H1 (cell line): ENCODE results near the gene COMMD6. TPM values are rescaled to one million over a fixed set of nuclear protein-coding genes. Genes with fewer than 3 reads are reported as not detected.

Experiments used
- CTCF ChIA-PET: fragments of 300-600 bp; sonication (Branson Sonifier 250); formaldehyde crosslinking; loops from one replicate; lab custom pipeline; 2021; ENCODE audit not compliant: partially characterized antibody; lab: Charles Lee
- POLR2A ChIA-PET: fragments of 300-600 bp; sonication (Branson Sonifier 250); formaldehyde crosslinking; loops from one replicate; lab custom pipeline; 2021; ENCODE audit warnings: inconsistent platforms; ENCODE audit not compliant: partially characterized antibody; lab: Charles Lee
- DNase-seq, 2 experiments: peaks; one replicate each; pipeline versions ENCODE4 v3.0.0 to v3.0.0-alpha.2; 2010 to 2022; ENCODE audit warnings: low spot score in 2 of 2, low read depth in 1 of 2, mixed read lengths in 1 of 2
- FAIRE-seq: peaks from 2 replicates; lab custom pipeline; 2011; peaks lifted over from hg19 to GRCh38; lab: Jason Lieb, UNC
- H2AFZ ChIP-seq: 2 replicates; pipeline ENCODE4 v1.8.1; 2012; ENCODE audit warnings: low read length, inconsistent platforms
- H2AK5ac ChIP-seq: 2 replicates; pipeline ENCODE4 v1.6.1; 2013; ENCODE audit warnings: low read depth, low read length
- H2BK120ac ChIP-seq: replicated peaks from 2 replicates; pipeline ENCODE3; 2013; ENCODE audit warnings: low read depth, low read length, inconsistent platforms
- H2BK12ac ChIP-seq: 2 replicates; pipeline ENCODE4 v1.6.1; 2013; ENCODE audit warnings: low read depth, low read length
- H2BK15ac ChIP-seq: 2 replicates; pipeline ENCODE4 v1.6.1; 2013; ENCODE audit warnings: low read length
- H2BK20ac ChIP-seq: 2 replicates; pipeline ENCODE4 v1.6.1; 2013; ENCODE audit warnings: low read length
- H2BK5ac ChIP-seq: 2 replicates; pipeline ENCODE4 v1.6.1; 2013; ENCODE audit warnings: low read depth, low read length
- H3K14ac ChIP-seq: 2 replicates; pipeline ENCODE4 v1.6.1; 2013; ENCODE audit warnings: inconsistent platforms; ENCODE audit not compliant: insufficient read length
- H3K18ac ChIP-seq: 2 replicates; pipeline ENCODE4 v1.6.1; 2013; ENCODE audit warnings: low read length; ENCODE audit errors: extremely low read depth
- H3K23ac ChIP-seq: 2 replicates; pipeline ENCODE4 v1.6.1; 2013; ENCODE audit warnings: inconsistent platforms; ENCODE audit not compliant: insufficient read length
- H3K23me2 ChIP-seq: 2 replicates; pipeline ENCODE4 v1.6.1; 2013; ENCODE audit warnings: low read depth, low read length
- H3K27ac ChIP-seq: 2 replicates; pipeline ENCODE4 v1.6.1; 2011; ENCODE audit warnings: low read depth, low read length, inconsistent platforms
- H3K27me3 ChIP-seq, 4 experiments: replicated peaks in 1 of 4; 1 replicate in 1 of 4; 2 replicates in 3 of 4; pipeline versions ENCODE4 v1.6.1 to v1.8.1; 2011 to 2013; ENCODE audit warnings: low read length in 3 of 4, mild to moderate bottlenecking in 3 of 4, inconsistent platforms in 2 of 4, mixed read lengths in 2 of 4, moderate library complexity in 1 of 4; ENCODE audit not compliant: control insufficient read depth in 3 of 4, insufficient read depth in 3 of 4; ENCODE audit errors: extremely low read depth in 1 of 4
- H3K36me3 ChIP-seq, 4 experiments: 2 replicates each; pipeline versions ENCODE4 v1.6.1 to v1.8.1; 2011 to 2013; ENCODE audit warnings: mild to moderate bottlenecking in 4 of 4, low read length in 3 of 4, moderate library complexity in 2 of 4, control low read depth in 1 of 4, inconsistent platforms in 1 of 4; ENCODE audit not compliant: insufficient read depth in 4 of 4, control insufficient read depth in 2 of 4
- H3K4ac ChIP-seq: replicated peaks from 2 replicates; pipeline ENCODE3; 2013; ENCODE audit warnings: low read length, low read depth, mixed read lengths, inconsistent platforms; ENCODE audit not compliant: insufficient read length
- H3K4me1 ChIP-seq, 4 experiments: replicated peaks in 1 of 4; 1 replicate in 1 of 4; 2 replicates in 3 of 4; pipeline versions ENCODE4 v1.6.1 to v1.8.1; 2011 to 2013; ENCODE audit warnings: low read length in 3 of 4, inconsistent platforms in 2 of 4, mixed read lengths in 1 of 4; ENCODE audit not compliant: insufficient read depth in 4 of 4, control insufficient read depth in 3 of 4
- H3K4me2 ChIP-seq, 2 experiments: 2 replicates each; pipeline versions ENCODE4 v1.6.1 to v1.8.1; 2011 to 2013; ENCODE audit warnings: low read depth in 2 of 2, low read length in 2 of 2, control low read depth in 1 of 2, inconsistent platforms in 1 of 2, mild to moderate bottlenecking in 1 of 2; ENCODE audit not compliant: insufficient read depth in 1 of 2
- H3K4me3 ChIP-seq, 4 experiments: fragments of 200-600, 300-600 bp in 1 of 4; sonication (generic), shearing (Covaris generic), sonication (Bioruptor Twin) in 1 of 4; 2 replicates each; pipeline versions ENCODE4 v1.5.1 to v1.8.1; 2011 to 2016; ENCODE audit warnings: low read length in 4 of 4, low read depth in 3 of 4, control low read depth in 2 of 4, inconsistent platforms in 2 of 4, mild to moderate bottlenecking in 2 of 4, mixed read lengths in 1 of 4, moderate library complexity in 1 of 4; ENCODE audit not compliant: insufficient read depth in 2 of 4; ENCODE audit errors: extremely low read depth in 1 of 4
- H3K56ac ChIP-seq: replicated peaks from 2 replicates; pipeline ENCODE3; 2013; ENCODE audit warnings: low read depth, mild to moderate bottlenecking, mixed read lengths, low read length, inconsistent platforms; ENCODE audit not compliant: insufficient read length
- H3K79me1 ChIP-seq: 2 replicates; pipeline ENCODE4 v1.6.1; 2013; ENCODE audit warnings: low read depth, low read length, control low read depth
- H3K79me2 ChIP-seq, 2 experiments: 2 replicates each; pipeline versions ENCODE4 v1.6.1 to v1.8.1; 2012 to 2013; ENCODE audit warnings: low read length in 2 of 2, mild to moderate bottlenecking in 2 of 2, inconsistent platforms in 1 of 2; ENCODE audit not compliant: insufficient read depth in 2 of 2, control insufficient read depth in 1 of 2
- H3K9ac ChIP-seq, 4 experiments: replicated peaks in 1 of 4; 1 replicate in 1 of 4; 2 replicates in 3 of 4; pipeline versions ENCODE4 v1.6.1 to v1.8.1; 2011 to 2013; ENCODE audit warnings: low read depth in 3 of 4, low read length in 3 of 4, control low read depth in 2 of 4, mild to moderate bottlenecking in 2 of 4, moderate library complexity in 2 of 4, inconsistent platforms in 1 of 4; ENCODE audit errors: extremely low read depth in 1 of 4
- H3K9me3 ChIP-seq, 2 experiments: 2 replicates each; pipeline versions ENCODE4 v1.6.1 to v1.8.1; 2012 to 2013; ENCODE audit warnings: mild to moderate bottlenecking in 2 of 2, moderate library complexity in 2 of 2, control low read depth in 1 of 2, inconsistent platforms in 1 of 2, low read depth in 1 of 2, low read length in 1 of 2, mixed read lengths in 1 of 2; ENCODE audit not compliant: insufficient read depth in 2 of 2
- H4K20me1 ChIP-seq, 2 experiments: replicated peaks in 1 of 2; 2 replicates each; pipeline versions ENCODE3 to v1.8.1; 2011 to 2013; ENCODE audit warnings: inconsistent platforms in 2 of 2, low read length in 2 of 2, mild to moderate bottlenecking in 1 of 2; ENCODE audit not compliant: insufficient read depth in 2 of 2, control insufficient read depth in 1 of 2
- H4K5ac ChIP-seq: 2 replicates; pipeline ENCODE4 v1.6.1; 2013; ENCODE audit warnings: low read length, low read depth, mixed read lengths, inconsistent platforms; ENCODE audit not compliant: insufficient read length
- H4K8ac ChIP-seq: 2 replicates; pipeline ENCODE4 v1.8.0; 2013; ENCODE audit warnings: mild to moderate bottlenecking, moderate library complexity, low read length, inconsistent platforms; ENCODE audit not compliant: insufficient read depth; ENCODE audit errors: extremely low read depth
- H4K91ac ChIP-seq: replicated peaks from 2 replicates; pipeline ENCODE3; 2013; ENCODE audit warnings: low read length, mixed read lengths, inconsistent platforms; ENCODE audit not compliant: insufficient read length
- POU5F1 ChIP-seq: IDR thresholded peaks from 2 replicates; pipeline ENCODE4 v1.6.1; 2011; ENCODE audit warnings: low read depth, mild to moderate bottlenecking, low read length, moderate library complexity
- SP4 ChIP-seq: IDR thresholded peaks from 2 replicates; pipeline ENCODE4 v1.6.1; 2012; ENCODE audit warnings: low read length, inconsistent platforms
- SUZ12 ChIP-seq: fragments of 200-600 bp; sonication (generic); IDR thresholded peaks from 2 replicates; pipeline ENCODE4 v1.6.1; 2012; ENCODE audit warnings: mild to moderate bottlenecking, inconsistent platforms, low read length, moderate library complexity, mixed read lengths
- WGBS, 2 experiments: shearing (Covaris generic) in 1 of 2; methylation state at CpG; one replicate each; pipeline versions ENCODE4 v1.1.6 to v1.1.7; 2013 to 2015; ENCODE audit warnings: low lambda C conversion rate in 2 of 2, mixed read lengths in 2 of 2, inconsistent platforms in 1 of 2, low coverage in 1 of 2, missing lambda C conversion rate in 1 of 2; ENCODE audit not compliant: insufficient replicate concordance in 2 of 2, insufficient coverage in 1 of 2, insufficient read length in 1 of 2; ENCODE audit errors: extremely low coverage in 1 of 2, missing lambda C conversion rate in 1 of 2; 5-methylcytosine and 5-hydroxymethylcytosine counted together
- polyA plus RNA-seq, 7 experiments: library from polyadenylated mRNA; depleted of rRNA in 3 of 7; stranded (reverse) in 5 of 7; unstranded in 2 of 7; fragments of >200 nt in 5 of 7; fragments of 200-250 nt in 2 of 7; gene quantifications; 1 replicate in 5 of 7; 2 replicates in 1 of 7; 4 replicates in 1 of 7; pipeline versions ENCODE4 v1.2.1 to v1.2.3, GENCODE V29; 2011 to 2013; ENCODE audit warnings: missing spikeins in 2 of 7, mixed read lengths in 2 of 7
- total RNA-seq: library from RNA; stranded (reverse); fragmentation: NEBNext Ultra II Directional; extraction: Animal tissue kit (Norgen Biotek cat#: 25700); gene quantifications from 2 replicates; pipeline ENCODE4 v1.2.1, GENCODE V29; 2021
- TF ChIP-seq, protein P1 (sequence below): IDR thresholded peaks from 2 replicates; pipeline ENCODE4 v1.6.1; 2012; ENCODE audit warnings: low read length, inconsistent platforms

Gene COMMD6
- total and polyA plus RNA-seq, 2 of the 8 experiments (the other 6 are each of a cell fraction or from before 2014, with no cell fraction given): 53.2 to 122 TPM

DNA sequence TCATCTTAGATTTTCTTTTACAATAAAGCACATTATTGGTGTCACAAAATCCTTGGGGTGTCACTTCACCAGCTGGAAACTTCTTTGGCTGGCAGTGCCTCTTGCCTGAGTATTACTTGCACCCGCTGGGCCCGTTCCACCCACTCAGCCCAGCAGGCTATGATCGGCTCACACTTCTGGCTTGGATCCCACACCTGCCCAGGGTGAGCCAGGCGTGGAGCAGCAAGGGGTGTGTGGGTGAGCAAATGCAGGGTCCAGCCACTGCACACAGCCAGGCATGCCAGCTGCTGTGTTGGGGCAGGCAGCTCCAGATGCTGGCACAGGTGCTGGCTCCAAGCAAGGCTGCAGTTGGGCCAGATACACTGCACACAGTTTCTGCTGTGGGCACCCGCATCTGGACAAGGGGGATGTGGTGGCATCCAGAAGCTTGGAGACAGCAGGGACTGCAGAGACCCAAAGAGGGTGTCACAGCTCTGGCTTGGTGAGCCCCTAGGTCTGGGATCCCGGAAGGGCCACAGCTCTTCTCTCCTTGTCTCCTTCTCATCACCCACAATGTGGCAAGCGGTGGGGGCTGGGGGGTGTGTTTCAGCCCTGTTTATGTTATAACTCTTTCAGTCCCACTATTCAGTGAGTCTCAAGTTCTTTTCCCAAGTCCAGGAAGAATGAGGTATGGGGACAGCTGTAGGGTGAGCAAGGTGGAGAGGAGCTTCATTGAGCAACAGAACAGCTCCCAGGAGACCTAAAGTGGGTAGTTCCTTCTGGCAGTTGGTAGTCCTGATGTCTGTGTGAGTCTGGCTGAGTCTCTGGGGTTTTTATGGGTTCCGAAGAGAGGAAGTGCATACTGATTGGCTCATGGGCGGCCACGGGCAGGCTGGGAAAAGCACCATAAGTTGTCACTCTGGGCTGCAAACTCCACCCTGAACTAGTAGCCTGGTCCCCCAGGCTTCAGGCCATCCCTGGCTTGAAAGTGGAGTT, 30.3 kb downstream of the COMMD6 start:
- Histone ChIP-seq H3K27ac (no peak overlapping the region), H4K91ac (no peak overlapping the region), H3K9ac (no peak overlapping the region), H3K23me2 (no peaks in the 10 kb centered on the region; the same call in 1 of the 2 replicates), H3K56ac (no peak overlapping the region), H3K18ac (no peak overlapping the region), H3K79me1 (no peaks in the 10 kb centered on the region), H3K14ac (no peak overlapping the region), H2BK15ac (no peak overlapping the region), H4K5ac (no peak overlapping the region), H2BK12ac (no peak overlapping the region), H3K36me3 (no peaks in the 10 kb centered on the region), H2AK5ac (no peak overlapping the region), H3K79me2 (no peaks in the 10 kb centered on the region), H4K20me1 (no peaks in the 10 kb centered on the region), H3K9me3 (no peaks in the 10 kb centered on the region), H3K23ac (no peak overlapping the region), H3K4me2 (no peak overlapping the region), H3K27me3 (no peaks in the 10 kb centered on the region), H2AFZ (no peak overlapping the region; the same call in 1 of the 2 replicates), H3K4me1 (no peaks in the 10 kb centered on the region), H3K4ac (no peak overlapping the region), H3K4me3 (no peak overlapping the region), H2BK5ac (no peak overlapping the region; the same call in 1 of the 2 replicates), H4K8ac (no peak overlapping the region), H2BK20ac (no peak overlapping the region), H2BK120ac (no peak overlapping the region)
- no peak for FAIRE-seq
- POLR2A ChIA-PET: interaction anchor here (1.2 kb wide), 1 partner anchor 29 kb away, joined by 4 read pairs; no protein-coding TSS in a partner anchor
- WGBS, 2 experiments: 92% methylated on average over 10 of the region's 10 CpGs; no CpG with 5 or more reads in 1 of the 2 experiments
- no peak for DNase-seq
- CTCF ChIA-PET: interaction anchor here (0.6 to 1.6 kb wide), 3 partner anchors 8 to 27 kb away, joined by 4 read pairs; no protein-coding TSS in a partner anchor
- TF ChIP-seq SP4 (no peak), SUZ12 (no peak), POU5F1 (no peak)
- TF ChIP-seq, protein P1, sequence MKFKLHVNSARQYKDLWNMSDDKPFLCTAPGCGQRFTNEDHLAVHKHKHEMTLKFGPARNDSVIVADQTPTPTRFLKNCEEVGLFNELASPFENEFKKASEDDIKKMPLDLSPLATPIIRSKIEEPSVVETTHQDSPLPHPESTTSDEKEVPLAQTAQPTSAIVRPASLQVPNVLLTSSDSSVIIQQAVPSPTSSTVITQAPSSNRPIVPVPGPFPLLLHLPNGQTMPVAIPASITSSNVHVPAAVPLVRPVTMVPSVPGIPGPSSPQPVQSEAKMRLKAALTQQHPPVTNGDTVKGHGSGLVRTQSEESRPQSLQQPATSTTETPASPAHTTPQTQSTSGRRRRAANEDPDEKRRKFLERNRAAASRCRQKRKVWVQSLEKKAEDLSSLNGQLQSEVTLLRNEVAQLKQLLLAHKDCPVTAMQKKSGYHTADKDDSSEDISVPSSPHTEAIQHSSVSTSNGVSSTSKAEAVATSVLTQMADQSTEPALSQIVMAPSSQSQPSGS: no peak
